AG08395 (cell line): ENCODE measurements around the gene NCLN.
"Not testable (repeated sequence)": the region's sequence is repeated elsewhere in the genome, so short reads cannot be mapped to it uniquely, and the experiment has no call there.

Experiments used
- DNase-seq: peaks from one replicate; pipeline ENCODE4 v3.0.0; 2012; ENCODE audit warnings: mixed read lengths, low spot score

Gene NCLN

GRCh38 chr19:3185461-3186159 lies at the start of gene NCLN:
TSS of gene NCLN (plus strand) at chr19:3185930. CDS start at chr19:3186031, 101 bp downstream.
- DNase-seq = peak; percentile 93

DNA sequence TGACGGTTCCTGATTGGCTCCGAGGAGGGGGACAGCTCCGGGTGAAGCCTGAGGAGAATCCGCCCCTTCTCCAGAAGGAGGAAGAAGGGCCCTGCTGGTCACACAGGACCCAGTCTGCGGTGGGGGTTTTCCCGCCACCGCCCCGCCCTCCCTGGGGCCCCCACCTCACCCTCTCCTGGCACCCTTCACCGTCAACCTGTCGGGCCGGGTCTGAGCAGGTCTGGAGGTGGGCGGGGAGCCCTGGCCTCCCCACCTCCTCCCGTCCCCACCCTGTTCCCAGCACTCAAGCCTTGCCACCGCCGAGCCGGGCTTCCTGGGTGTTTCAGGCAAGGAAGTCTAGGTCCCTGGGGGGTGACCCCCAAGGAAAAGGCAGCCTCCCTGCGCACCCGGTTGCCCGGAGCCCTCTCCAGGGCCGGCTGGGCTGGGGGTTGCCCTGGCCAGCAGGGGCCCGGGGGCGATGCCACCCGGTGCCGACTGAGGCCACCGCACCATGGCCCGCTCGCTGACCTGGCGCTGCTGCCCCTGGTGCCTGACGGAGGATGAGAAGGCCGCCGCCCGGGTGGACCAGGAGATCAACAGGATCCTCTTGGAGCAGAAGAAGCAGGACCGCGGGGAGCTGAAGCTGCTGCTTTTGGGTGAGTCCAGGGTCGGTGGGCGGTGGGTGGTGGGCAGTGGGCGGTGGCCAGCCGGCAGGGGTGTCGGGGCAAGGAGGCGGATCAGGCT lies 49.6 kb upstream of the NCLN start, which contains the start of gene GNA15:
GNA15 (plus strand) TSS at position 73 of the 723 bp plus-strand sequence; CDS start at position 491, 418 bp downstream.
- DNase-seq = no peak

- DNase-seq = no peak
These were observed 49.1 kb upstream of the NCLN start for GRCh38 chr19:3136684-3137055.

GRCh38 chr19:3137119-3137518 lies 48.6 kb upstream of the NCLN start:
- DNase-seq = no peak

GRCh38 chr19:3138268-3138667 lies 47.5 kb upstream of the NCLN start:
- DNase-seq = no peak

- DNase-seq = no peak
These were observed 45.1 kb upstream of the NCLN start for GRCh38 chr19:3140667-3141038.

DNA sequence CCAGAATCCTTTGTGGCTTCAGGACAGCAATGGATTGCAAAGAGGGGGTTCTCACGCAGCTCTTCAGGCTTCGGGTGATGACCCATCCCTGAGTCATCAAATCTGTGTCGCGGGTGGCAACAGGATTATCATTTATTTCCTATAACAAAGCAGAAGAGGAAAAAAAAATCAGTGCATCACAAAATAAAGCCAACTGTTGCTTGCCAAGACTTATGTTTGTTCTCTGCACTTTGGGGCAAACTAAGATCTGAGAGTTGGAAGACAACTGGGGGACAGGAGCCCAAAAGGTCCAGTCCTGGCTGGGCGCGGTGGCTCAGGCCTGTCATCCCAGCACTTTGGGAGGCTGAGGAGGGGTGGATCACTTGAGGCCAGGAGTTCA lies 43.4 kb upstream of the NCLN start:
- DNase-seq = peak; percentile 97

GRCh38 chr19:3142781-3143337 lies 42.9 kb upstream of the NCLN start:
- DNase-seq = no peak

- no peak for DNase-seq
These were observed 39.6 kb upstream of the NCLN start for GRCh38 chr19:3145909-3146676.

DNA sequence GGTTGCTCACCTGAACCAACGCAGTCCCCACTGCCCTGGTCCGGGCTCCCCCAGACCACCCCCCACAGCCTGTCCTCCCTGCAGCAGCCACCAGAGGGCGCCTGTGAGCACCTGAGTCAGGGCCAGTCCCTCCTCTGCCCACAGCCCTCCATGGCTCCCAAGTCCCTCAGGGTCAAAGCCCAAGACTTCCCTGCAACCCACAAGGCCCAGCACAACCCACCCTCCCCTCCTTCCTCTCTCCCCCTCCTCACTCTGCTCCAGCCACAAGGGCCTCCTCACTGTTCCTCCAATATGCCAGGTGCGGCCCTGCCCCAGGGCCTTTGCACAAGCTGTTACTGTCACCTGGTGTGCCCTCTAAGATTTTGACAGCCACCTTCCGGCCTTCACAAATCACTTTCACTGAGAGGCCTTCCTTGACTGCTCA lies 39.0 kb upstream of the NCLN start:
- no peak for DNase-seq

- DNase-seq = no peak
These were observed 37.2 kb upstream of the NCLN start for GRCh38 chr19:3148503-3148902.

DNA sequence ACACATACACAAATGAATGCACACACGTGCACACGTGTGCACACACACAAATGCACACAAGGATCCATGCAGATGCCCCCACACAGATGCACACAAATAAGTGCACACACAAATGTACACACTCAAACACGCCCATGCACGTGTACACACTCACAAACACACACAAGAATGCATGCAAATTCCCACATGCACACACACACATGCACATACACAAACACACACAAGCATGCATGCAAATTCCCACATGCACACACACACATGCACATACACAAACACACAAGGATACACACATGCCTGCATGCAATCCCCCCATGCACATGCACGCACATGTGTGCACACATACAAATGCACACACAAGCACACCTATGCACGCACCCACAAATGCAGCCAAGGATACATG lies 36.6 kb upstream of the NCLN start:
- DNase-seq = no peak

DNA sequence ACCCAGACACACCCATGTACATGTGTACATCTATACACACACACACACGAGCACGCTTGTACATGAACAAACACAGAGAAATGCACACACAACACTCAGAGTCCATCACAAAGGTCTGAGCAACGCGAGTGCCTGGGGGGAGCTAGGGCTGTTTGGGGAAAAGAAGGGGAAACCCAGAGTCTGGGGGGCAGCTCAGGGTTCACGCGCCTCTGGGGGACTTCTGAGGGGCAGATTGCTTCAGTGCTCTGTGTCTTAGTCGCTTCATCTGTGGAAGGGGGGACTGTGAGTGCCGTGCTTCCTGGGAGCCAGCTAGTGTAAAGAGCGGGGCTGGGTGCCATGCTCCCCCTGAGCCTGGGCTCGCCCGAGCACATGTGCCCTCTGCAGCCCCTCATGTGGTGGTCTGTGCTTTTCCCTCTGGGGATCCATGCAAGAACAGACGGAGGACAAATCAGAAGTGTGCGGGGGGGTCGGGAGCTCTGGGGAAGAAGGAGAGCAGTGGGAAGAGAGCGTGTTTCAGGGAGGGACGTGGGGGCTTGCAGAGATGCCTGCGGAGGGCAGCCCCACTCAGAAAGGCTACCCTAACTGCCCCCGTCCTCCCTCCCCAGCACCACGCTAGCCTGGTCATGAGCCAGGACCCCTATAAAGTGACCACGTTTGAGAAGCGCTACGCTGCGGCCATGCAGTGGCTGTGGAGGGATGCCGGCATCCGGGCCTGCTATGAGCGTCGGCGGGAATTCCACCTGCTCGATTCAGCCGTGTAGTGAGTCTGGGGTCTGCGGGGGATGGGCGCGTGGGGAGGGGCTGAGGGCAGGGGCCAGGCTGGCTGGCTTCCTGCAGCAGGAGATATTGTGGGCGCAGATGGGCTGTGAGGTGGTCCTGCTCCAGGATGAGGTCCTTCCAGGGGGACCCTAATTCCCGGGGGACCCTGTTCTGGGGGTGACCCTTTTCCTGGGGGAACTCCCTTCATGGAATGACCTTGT lies 35.9 kb upstream of the NCLN start:
- no peak for DNase-seq

- DNase-seq = no peak
These were observed 34.9 kb upstream of the NCLN start for GRCh38 chr19:3150739-3151329.

DNA sequence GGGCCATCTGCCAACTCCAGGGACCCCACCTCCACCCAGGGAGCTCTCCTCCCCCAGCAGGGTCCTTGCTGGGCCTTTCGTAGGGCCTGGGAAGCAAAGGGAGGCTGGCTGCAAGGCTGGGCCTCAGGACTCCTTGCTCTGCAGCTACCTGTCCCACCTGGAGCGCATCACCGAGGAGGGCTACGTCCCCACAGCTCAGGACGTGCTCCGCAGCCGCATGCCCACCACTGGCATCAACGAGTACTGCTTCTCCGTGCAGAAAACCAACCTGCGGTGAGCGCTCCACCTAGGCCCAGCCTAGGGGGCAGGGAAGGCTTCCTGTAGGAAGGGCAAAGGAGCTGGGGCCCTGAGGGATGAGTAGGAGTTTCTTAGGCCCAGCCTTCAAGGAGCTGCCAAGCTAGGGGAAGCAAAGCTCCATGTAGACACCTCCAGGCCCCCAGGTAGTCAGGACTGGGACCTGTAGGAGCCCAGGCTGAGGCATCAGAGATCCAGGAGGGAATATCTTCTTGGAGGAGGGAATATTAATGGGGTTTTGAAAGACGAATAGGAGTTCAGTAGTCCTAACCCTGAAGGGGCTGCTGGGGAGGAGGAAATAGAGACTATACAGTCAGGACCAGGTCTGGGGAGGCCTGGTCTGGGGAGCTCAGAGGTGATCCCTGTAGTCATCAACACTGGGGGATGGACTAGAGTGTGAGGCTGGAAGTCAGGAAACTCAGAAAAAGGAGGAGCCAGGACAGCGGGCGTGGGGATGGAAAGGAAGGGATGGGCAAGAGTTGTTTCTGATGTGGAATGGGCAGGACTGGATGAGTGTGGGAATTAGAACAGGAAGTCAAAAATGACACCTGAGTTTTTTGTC lies 33.9 kb upstream of the NCLN start:
- DNase-seq = no peak

- DNase-seq = no peak
These were observed 33.3 kb upstream of the NCLN start for GRCh38 chr19:3152419-3152780.

- no peak for DNase-seq
These were observed 32.2 kb upstream of the NCLN start for GRCh38 chr19:3153286-3154230.

- not testable (repeated sequence) for DNase-seq
These were observed 31.3 kb upstream of the NCLN start for GRCh38 chr19:3154447-3154846.
